GM18508 (cell line): ENCODE measurements around the gene TMEM176A.

ENCODE experiments used
- ATAC-seq: cut with Tn5 transposase; IDR thresholded peaks from one replicate; pipeline ENCODE4 v1.9.1; 2021; ENCODE audit warnings: moderate number of reproducible peaks; ENCODE audit not compliant: insufficient read depth, unreplicated experiment

TMEM176A gene

GRCh38 chr7:150787321-150788281, 13.0 kb upstream of the TMEM176A start:
- no peak for ATAC-seq

GRCh38 chr7:150788474-150789269, 11.9 kb upstream of the TMEM176A start:
- ATAC-seq: no peak

GRCh38 chr7:150790416-150791075, 10.0 kb upstream of the TMEM176A start:
- no peak for ATAC-seq

- no peak for ATAC-seq
Observed at GRCh38 chr7:150791304-150791703, 9.3 kb upstream of the TMEM176A start.

GRCh38 chr7:150791746-150792452, 8.7 kb upstream of the TMEM176A start:
- no peak for ATAC-seq

GRCh38 chr7:150793569-150794238, 6.9 kb upstream of the TMEM176A start:
- ATAC-seq: no peak

- no peak for ATAC-seq
Observed at GRCh38 chr7:150797661-150798060, 2.9 kb upstream of the TMEM176A start.

- ATAC-seq: no peak
Observed at GRCh38 chr7:150799156-150799555, 1.4 kb upstream of the TMEM176A start.

GRCh38 chr7:150799741-150800580, 608 bp upstream of the TMEM176A start, which contains the start of gene TMEM176B:
Gene TMEM176B, minus strand, starts transcription at chr7:150800364. Its CDS starts 3,795 bp downstream, at chr7:150796569.
- ATAC-seq: no peak

GRCh38 chr7:150801242-150801945, 825 bp downstream of the TMEM176A start:
- no peak for ATAC-seq

GRCh38 chr7:150801946-150802771, 1.6 kb downstream of the TMEM176A start:
- no peak for ATAC-seq

GRCh38 chr7:150803161-150803860, 2.7 kb downstream of the TMEM176A start:
- ATAC-seq: no peak

- no peak for ATAC-seq
Observed at GRCh38 chr7:150804802-150805201, 4.2 kb downstream of the TMEM176A start.

- no peak for ATAC-seq
Observed at GRCh38 chr7:150805864-150806263, 5.3 kb downstream of the TMEM176A start.

GRCh38 chr7:150806454-150806853, 5.9 kb downstream of the TMEM176A start:
- ATAC-seq: no peak

GRCh38 chr7:150806863-150807262, 6.3 kb downstream of the TMEM176A start:
- ATAC-seq: no peak
